AG09319 (cell line): ENCODE measurements around the gene CYSRT1.

Experiments
- DNase-seq: peaks from one replicate; pipeline ENCODE4 v3.0.0-alpha.2; 2010; ENCODE audit warnings: low read depth; ENCODE audit errors: extremely low read depth
- TF ChIP-seq, protein P1 (sequence below): IDR thresholded peaks from 2 replicates; pipeline ENCODE4 v1.5.1; 2011; ENCODE audit warnings: low read depth, mild to moderate bottlenecking, inconsistent platforms, low read length, moderate library complexity

Gene CYSRT1

DNA sequence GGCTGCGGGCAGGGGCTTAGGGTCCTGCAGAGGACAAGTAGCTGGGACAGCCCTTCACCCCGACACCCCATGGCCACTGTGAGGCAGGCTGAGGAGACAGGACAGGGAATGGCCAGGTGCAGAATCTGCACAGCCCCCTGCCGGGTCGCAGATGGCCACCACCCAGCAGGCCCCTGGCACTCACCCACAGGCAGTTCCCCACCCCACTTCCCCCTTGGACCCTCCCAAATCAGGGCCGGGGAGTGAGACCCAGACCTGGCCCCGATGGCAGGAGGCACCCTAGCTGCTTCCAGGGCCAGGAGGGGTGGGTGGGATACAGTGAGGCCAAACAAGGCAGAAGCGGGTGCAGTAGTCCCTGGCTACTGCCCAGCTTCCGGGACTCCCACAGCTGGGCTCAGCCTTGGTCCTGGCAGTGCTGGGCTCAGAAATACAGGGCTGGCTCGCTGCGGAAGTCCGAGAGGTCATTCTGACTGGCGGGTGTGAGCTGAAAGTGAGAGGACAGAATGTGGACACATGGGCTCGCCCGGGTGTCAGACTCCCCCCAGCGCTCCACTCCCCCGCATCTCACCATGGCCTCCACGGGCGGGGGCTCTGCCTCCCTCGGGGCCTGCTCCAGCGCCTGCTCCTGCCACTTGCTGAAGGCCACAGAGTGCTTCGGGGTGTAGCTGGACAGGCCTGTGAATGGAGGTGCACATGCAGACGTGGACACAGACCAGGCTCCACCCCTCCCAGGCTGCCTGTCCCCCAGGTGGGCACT lies 33.1 kb upstream of the CYSRT1 start:
- no peak for DNase-seq
- TF ChIP-seq, protein P1, sequence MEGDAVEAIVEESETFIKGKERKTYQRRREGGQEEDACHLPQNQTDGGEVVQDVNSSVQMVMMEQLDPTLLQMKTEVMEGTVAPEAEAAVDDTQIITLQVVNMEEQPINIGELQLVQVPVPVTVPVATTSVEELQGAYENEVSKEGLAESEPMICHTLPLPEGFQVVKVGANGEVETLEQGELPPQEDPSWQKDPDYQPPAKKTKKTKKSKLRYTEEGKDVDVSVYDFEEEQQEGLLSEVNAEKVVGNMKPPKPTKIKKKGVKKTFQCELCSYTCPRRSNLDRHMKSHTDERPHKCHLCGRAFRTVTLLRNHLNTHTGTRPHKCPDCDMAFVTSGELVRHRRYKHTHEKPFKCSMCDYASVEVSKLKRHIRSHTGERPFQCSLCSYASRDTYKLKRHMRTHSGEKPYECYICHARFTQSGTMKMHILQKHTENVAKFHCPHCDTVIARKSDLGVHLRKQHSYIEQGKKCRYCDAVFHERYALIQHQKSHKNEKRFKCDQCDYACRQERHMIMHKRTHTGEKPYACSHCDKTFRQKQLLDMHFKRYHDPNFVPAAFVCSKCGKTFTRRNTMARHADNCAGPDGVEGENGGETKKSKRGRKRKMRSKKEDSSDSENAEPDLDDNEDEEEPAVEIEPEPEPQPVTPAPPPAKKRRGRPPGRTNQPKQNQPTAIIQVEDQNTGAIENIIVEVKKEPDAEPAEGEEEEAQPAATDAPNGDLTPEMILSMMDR, result no peak

DNA sequence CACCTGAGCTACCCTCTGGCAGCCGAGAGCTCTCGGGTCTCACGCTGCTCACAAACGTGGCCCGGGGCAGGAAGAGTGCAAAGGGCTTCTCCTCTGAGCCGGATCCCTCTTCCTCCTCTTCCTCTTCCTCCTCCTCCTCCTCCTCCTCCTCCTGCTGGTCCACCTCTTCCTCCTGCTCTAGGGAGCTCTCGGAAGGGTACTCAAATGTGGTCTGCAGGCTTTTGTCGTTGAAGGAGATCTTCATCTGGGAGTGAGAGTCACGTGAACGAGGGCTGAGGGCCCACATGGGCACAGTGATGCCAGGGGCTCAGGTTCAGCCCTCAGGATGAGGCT lies 32.6 kb upstream of the CYSRT1 start:
- TF ChIP-seq, protein P1, result no peak
- no peak for DNase-seq

DNA sequence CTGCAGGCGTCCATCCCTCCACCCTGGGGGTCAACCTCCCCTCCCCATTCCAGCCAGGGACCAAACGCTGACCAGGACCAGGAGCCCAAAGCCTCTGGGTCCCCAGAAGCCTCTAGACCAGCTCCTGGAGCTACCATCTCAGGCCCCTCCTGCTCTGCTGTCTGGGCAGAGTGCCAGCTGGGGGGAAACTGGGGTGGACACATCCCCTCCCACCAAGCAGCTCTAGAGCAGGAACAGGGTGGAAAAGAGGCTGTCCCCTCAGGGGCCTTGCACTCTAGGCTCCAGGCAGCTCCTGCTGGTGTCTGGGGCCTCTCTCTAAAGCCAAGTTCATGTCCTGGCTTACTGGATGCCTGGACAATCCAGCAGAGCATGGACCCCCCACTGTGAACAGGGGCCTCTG lies 32.1 kb upstream of the CYSRT1 start:
- no peak for DNase-seq
- TF ChIP-seq, protein P1, result no peak

DNA sequence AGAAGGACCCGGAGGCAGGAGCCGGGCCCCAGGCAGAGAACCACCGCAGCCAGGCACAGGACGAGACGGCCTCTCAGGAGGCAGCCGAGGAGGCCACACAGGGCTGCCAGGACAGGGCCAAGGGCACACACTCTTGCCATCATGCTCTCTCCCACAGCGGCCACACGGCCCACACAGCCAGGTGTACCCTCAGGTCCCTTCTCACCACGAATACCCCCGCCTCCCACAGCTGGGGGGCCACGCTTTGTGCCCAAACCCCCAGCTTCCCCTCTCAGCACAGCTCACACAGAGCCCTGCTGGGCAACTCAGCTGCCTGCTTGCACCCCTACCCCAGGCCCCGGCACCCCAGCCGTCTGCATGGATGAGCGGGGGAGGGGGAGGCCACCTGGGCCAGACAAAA lies 31.2 kb upstream of the CYSRT1 start:
- TF ChIP-seq, protein P1, result no peak
- no peak for DNase-seq

DNA sequence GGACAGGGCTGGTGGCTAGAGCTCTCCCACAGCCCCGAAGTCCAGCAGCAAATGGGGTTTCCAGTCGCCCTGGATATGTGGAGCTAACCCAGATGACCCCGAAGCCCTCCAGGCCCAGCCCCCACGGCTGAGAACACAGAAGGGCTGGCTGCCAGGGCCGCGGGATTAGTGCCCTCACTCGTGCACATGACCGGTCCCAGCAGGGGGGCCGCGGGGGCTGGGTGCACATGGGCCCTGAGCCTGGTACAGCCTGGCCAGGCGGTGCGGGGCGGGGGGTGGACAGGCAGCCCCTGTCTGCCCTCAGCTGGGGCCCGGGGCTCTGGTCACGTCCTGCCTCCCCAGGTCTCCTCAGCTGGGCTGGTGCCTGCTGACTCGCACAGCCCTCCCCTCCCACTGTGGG lies 30.6 kb upstream of the CYSRT1 start:
- TF ChIP-seq, protein P1, result no peak
- DNase-seq, result no peak

DNA sequence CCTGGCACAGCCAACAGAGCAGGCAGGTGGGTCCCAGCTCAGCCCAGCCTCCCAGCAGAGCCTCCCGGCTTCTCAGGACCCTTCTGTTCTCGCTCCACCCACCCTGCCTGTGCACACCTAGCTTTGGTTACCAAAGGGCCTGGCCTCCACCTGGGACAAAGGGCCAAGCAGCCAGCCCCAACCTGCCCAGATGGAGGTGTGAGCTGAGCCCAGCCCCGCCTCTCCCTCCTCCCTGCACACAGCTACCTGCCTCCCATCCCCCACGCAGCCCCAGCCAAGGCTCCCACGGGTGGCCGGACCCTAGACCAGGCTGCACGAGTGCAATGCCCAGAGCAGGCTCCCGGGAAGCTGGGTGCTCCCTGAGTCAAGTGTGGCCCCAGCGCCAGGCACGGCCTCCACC lies 30.1 kb upstream of the CYSRT1 start:
- no peak for DNase-seq
- TF ChIP-seq, protein P1, result no peak

DNA sequence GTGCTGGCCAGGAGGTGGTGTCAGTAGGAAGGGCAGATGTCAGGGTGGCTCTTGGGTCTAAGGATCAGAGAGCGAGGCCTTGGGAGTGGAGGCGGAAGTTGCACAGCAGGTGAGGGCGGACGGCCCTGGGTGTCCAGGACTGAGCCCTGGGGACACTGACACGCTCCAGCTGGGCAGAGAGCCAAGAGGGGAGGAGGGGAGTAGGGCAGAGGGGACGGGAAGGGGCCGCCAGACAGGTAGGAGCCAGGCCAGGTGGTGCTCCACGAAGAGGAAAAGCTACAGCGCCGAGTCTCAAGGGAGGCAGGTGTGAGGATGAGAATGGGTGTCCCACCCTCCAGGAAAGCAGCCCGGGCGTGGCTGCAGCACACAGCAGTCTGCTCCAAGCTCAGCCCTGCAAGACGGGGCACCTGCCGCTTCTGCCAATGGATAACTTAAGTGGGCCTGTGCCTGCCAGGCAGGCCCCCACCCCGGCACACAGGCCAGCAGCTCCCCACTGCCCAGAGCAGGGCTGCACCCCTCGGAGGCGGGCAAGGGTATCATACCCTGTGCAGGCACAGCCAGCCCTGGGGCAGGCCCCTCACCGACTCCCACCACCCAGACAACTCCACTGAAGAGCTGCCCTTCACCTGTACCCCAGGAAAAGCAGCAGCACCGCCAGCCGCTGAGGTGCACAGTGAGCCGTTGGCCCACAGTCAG lies 29.3 kb upstream of the CYSRT1 start:
- TF ChIP-seq, protein P1, result no peak
- no peak for DNase-seq
